H1 (cell line): ENCODE measurements around the gene BNIP2. TPM values are rescaled to one million over a fixed set of nuclear protein-coding genes. Genes with fewer than 3 reads are reported as not detected.

Experiments
- KDM4A ChIP-seq: IDR thresholded peaks from one replicate; pipeline ENCODE4 v1.7.1; 2012; ENCODE audit warnings: low read depth, mild to moderate bottlenecking, moderate library complexity, low read length, inconsistent platforms; ENCODE audit not compliant: severe bottlenecking
- SIRT6 ChIP-seq: IDR thresholded peaks from one replicate; pipeline ENCODE4 v1.7.1; 2012; ENCODE audit warnings: low read length, inconsistent platforms
- TEAD4 ChIP-seq: IDR thresholded peaks from 2 replicates; pipeline ENCODE4 v1.6.1; 2012; ENCODE audit warnings: low read depth, low read length, inconsistent platforms, mixed read lengths
- ZNF274 ChIP-seq: IDR thresholded peaks from 2 replicates; pipeline ENCODE4 v1.7.0; 2012; ENCODE audit warnings: low read length, borderline replicate concordance; ENCODE audit errors: extremely low read depth
- polyA plus RNA-seq, 7 experiments: library from polyadenylated mRNA; depleted of rRNA in 3 of 7; stranded (reverse) in 5 of 7; unstranded in 2 of 7; fragments of >200 nt in 5 of 7; fragments of 200-250 nt in 2 of 7; gene quantifications; 1 replicate in 5 of 7; 2 replicates in 1 of 7; 4 replicates in 1 of 7; pipeline versions ENCODE4 v1.2.1 to v1.2.3, GENCODE V29; 2011 to 2013; ENCODE audit warnings: missing spikeins in 2 of 7, mixed read lengths in 2 of 7
- total RNA-seq: library from RNA; stranded (reverse); fragmentation: NEBNext Ultra II Directional; extraction: Animal tissue kit (Norgen Biotek cat#: 25700); gene quantifications from 2 replicates; pipeline ENCODE4 v1.2.1, GENCODE V29; 2021
- TF ChIP-seq, protein P1 (sequence below), 3 experiments: IDR thresholded peaks; 1 replicate in 2 of 3; 2 replicates in 1 of 3; pipeline versions ENCODE4 v1.5.1 to v1.6.1; 2011; ENCODE audit warnings: low read length in 3 of 3, mild to moderate bottlenecking in 3 of 3, inconsistent platforms in 2 of 3, low read depth in 1 of 3, moderate library complexity in 1 of 3; ENCODE audit not compliant: insufficient read depth in 1 of 3; ENCODE audit errors: control extremely low read depth in 1 of 3

Gene BNIP2
- total and polyA plus RNA-seq, 2 of the 8 experiments (the other 6 are each of a cell fraction or from before 2014, with no cell fraction given), result 11.8 to 40.6 TPM

DNA sequence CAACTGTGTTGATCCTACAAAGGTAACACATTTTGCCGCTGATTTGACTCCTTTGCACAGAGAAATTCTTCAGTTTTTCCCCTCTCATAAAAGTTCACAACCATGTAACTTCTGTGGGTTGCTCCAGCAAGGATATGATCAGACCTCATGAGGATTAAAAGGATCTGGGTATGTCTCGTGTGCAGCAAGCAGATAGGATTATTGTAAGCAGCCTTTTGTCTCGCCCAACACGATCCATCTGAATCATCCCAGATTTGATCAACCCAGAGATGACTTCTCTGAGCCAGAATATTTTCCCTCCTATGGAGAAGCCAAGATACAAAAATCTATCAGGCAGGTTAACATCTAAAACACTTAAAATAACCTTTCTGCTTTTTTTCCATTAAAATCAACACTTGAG lies 12.8 kb upstream of the BNIP2 start (continued):
- TF ChIP-seq ZNF274 (no peak), SIRT6 (no peak), TEAD4 (no peak), KDM4A (no peak)
- TF ChIP-seq, protein P1, sequence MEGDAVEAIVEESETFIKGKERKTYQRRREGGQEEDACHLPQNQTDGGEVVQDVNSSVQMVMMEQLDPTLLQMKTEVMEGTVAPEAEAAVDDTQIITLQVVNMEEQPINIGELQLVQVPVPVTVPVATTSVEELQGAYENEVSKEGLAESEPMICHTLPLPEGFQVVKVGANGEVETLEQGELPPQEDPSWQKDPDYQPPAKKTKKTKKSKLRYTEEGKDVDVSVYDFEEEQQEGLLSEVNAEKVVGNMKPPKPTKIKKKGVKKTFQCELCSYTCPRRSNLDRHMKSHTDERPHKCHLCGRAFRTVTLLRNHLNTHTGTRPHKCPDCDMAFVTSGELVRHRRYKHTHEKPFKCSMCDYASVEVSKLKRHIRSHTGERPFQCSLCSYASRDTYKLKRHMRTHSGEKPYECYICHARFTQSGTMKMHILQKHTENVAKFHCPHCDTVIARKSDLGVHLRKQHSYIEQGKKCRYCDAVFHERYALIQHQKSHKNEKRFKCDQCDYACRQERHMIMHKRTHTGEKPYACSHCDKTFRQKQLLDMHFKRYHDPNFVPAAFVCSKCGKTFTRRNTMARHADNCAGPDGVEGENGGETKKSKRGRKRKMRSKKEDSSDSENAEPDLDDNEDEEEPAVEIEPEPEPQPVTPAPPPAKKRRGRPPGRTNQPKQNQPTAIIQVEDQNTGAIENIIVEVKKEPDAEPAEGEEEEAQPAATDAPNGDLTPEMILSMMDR (IDR thresholded peaks at IDR 0.05; ENCODE audit: control extremely low read depth in 1 of 3, insufficient read depth in 1 of 3, low read depth in 1 of 3, low read length in 3 of 3), result no peak
